B cell (primary cell): ENCODE measurements around the gene ERBB4. TPM values are rescaled to one million over a fixed set of nuclear protein-coding genes. Genes with fewer than 3 reads are reported as not detected.

Source experiments
- ATAC-seq: fragments of 200-7000 bp; cut with Tn5 transposase; one replicate; pipeline ENCODE4 v1.10.0; 2021; ENCODE audit warnings: low read depth, mild to moderate bottlenecking, moderate number of reproducible peaks, moderate library complexity
- CTCF ChIA-PET: fragments of 350-600 bp; sonication (Branson Sonifier 250); formaldehyde crosslinking; loops from one replicate; lab custom pipeline; 2021; ENCODE audit warnings: antibody characterized with exemption, inconsistent platforms; lab: Charles Lee
- POLR2A ChIA-PET: fragments of 350-600 bp; sonication (Branson Sonifier 250); formaldehyde crosslinking; loops from one replicate; lab custom pipeline; 2021; ENCODE audit warnings: antibody characterized with exemption; lab: Charles Lee
- DNase-seq: peaks from one replicate; pipeline ENCODE4 v3.0.0; 2013
- H2AFZ ChIP-seq: 2 replicates; pipeline ENCODE4 v1.6.1; 2012; ENCODE audit warnings: mild to moderate bottlenecking, low read depth, low read length; ENCODE audit not compliant: insufficient read depth, poor library complexity, severe bottlenecking
- H3K27ac ChIP-seq, 2 donors: 1 replicate in 1 of 2; 2 replicates in 1 of 2; pipeline ENCODE4 v1.5.1; 2012 to 2013; ENCODE audit warnings: low read length in 2 of 2, mild to moderate bottlenecking in 2 of 2, moderate library complexity in 1 of 2
- H3K27me3 ChIP-seq, 4 experiments: fragments of 200-600 bp in 1 of 4; sonication (generic) in 1 of 4; replicated peaks in 1 of 4; 1 replicate in 2 of 4; 2 replicates in 2 of 4; pipeline versions ENCODE4 v1.6.1 to v1.7.0; 2013 to 2016; ENCODE audit warnings: low read length in 3 of 4, mild to moderate bottlenecking in 2 of 4, mixed read lengths in 1 of 4, moderate library complexity in 1 of 4; ENCODE audit not compliant: insufficient read depth in 4 of 4, control insufficient read depth in 3 of 4; ENCODE audit errors: control extremely low read depth in 1 of 4
- H3K36me3 ChIP-seq, 2 experiments: replicated peaks in 1 of 2; 1 replicate in 1 of 2; 2 replicates in 1 of 2; pipeline versions ENCODE4 v1.6.1 to v1.7.1; 2013; ENCODE audit warnings: low read length in 1 of 2; ENCODE audit not compliant: insufficient read depth in 2 of 2, control insufficient read depth in 1 of 2; ENCODE audit errors: control extremely low read depth in 1 of 2, extremely low read depth in 1 of 2
- H3K4me1 ChIP-seq, 2 donors: fragments of 200-600 bp in 1 of 2; sonication (generic) in 1 of 2; 1 replicate in 1 of 2; 2 replicates in 1 of 2; pipeline versions ENCODE4 v1.5.1 to v1.6.1; 2013 to 2017; ENCODE audit warnings: low read length in 2 of 2; ENCODE audit not compliant: control insufficient read depth in 2 of 2, insufficient read depth in 2 of 2
- H3K4me2 ChIP-seq: replicated peaks from 2 replicates; pipeline ENCODE3; 2012; ENCODE audit warnings: mild to moderate bottlenecking, low read depth, low read length; ENCODE audit not compliant: poor library complexity, severe bottlenecking
- H3K4me3 ChIP-seq, 5 experiments: fragments of 200-600 bp in 1 of 5; sonication (generic) in 1 of 5; 1 replicate in 3 of 5; 2 replicates in 2 of 5; pipeline versions ENCODE4 v1.5.1 to v1.7.0; 2011 to 2016; ENCODE audit warnings: low read length in 4 of 5, mild to moderate bottlenecking in 4 of 5, low read depth in 2 of 5, control low read depth in 1 of 5, moderate library complexity in 1 of 5; ENCODE audit not compliant: insufficient read depth in 1 of 5; ENCODE audit errors: control extremely low read depth in 1 of 5, extremely low read depth in 1 of 5
- H3K79me2 ChIP-seq: fragments of 200-600 bp; sonication (generic); one replicate; pipeline ENCODE4 v1.6.0; 2016; ENCODE audit warnings: low read length; ENCODE audit not compliant: control insufficient read depth, insufficient read depth
- H3K9ac ChIP-seq: fragments of 200-600 bp; sonication (generic); 2 replicates; pipeline ENCODE4 v1.6.1; 2017; ENCODE audit warnings: mild to moderate bottlenecking, low read length, moderate library complexity
- H3K9me3 ChIP-seq, 3 donors: one replicate each; pipeline versions ENCODE4 v1.6.1 to v1.7.1; 2013; ENCODE audit warnings: low read length in 2 of 3; ENCODE audit not compliant: control insufficient read depth in 2 of 3, insufficient read depth in 1 of 3; ENCODE audit errors: control extremely low read depth in 1 of 3
- H4K20me1 ChIP-seq: 2 replicates; pipeline ENCODE4 v1.6.0; 2012; ENCODE audit warnings: mild to moderate bottlenecking, low read length; ENCODE audit not compliant: insufficient read depth, control insufficient read depth, poor library complexity, severe bottlenecking
- H3K27ac Mint-ChIP-seq: one replicate; pipeline ENCODE4 v1.8.0; 2021; ENCODE audit warnings: mixed read lengths
- H3K27me3 Mint-ChIP-seq: one replicate; pipeline ENCODE4 v1.8.0; 2021; ENCODE audit warnings: mixed read lengths
- H3K4me1 Mint-ChIP-seq: one replicate; pipeline ENCODE4 v1.8.0; 2021; ENCODE audit warnings: mixed read lengths
- H3K4me3 Mint-ChIP-seq: one replicate; pipeline ENCODE4 v1.8.0; 2021; ENCODE audit warnings: mixed read lengths
- H3K9me3 Mint-ChIP-seq: one replicate; pipeline ENCODE4 v1.8.0; 2022; ENCODE audit warnings: mixed read lengths; ENCODE audit not compliant: insufficient read depth
- CTCF ChIP-seq: fragments of 200-600 bp; IDR thresholded peaks from one replicate; pipeline ENCODE4 v1.8.0; 2022; ENCODE audit warnings: antibody characterized with exemption, mild to moderate bottlenecking
- EZH2 ChIP-seq: IDR thresholded peaks from 2 replicates; pipeline ENCODE4 v1.6.1; 2012; ENCODE audit warnings: borderline replicate concordance, low read depth, mild to moderate bottlenecking, moderate library complexity, low read length; ENCODE audit not compliant: insufficient read depth, poor library complexity, severe bottlenecking
- WGBS: methylation state at CpG from one replicate; pipeline ENCODE4 v1.1.5; 2013; ENCODE audit warnings: missing lambda C conversion rate; ENCODE audit not compliant: insufficient coverage; 5-methylcytosine and 5-hydroxymethylcytosine counted together
- intact Hi-C: fragments of 100-400 bp; cut with micrococcal nuclease; formaldehyde crosslinking; loops from one replicate; pipeline ENCODE4 v1.10.0; 2022
- polyA plus RNA-seq: library from polyadenylated mRNA; depleted of rRNA; stranded (reverse); fragments of >200 nt; gene quantifications from 2 replicates; pipeline ENCODE4 v1.2.3, GENCODE V29; 2012
- total RNA-seq, 2 donors: library from RNA; stranded (reverse); fragments of 120-200 nt in 1 of 2; gene quantifications; 1 replicate in 1 of 2; 2 replicates in 1 of 2; pipeline versions ENCODE4 v1.2.3 to v1.2.4, GENCODE V29; 2013 to 2022

Gene ERBB4
- total and polyA plus RNA-seq, 2 donors (not counting 1 experiment from before 2014, with no cell fraction given): not detected

DNA sequence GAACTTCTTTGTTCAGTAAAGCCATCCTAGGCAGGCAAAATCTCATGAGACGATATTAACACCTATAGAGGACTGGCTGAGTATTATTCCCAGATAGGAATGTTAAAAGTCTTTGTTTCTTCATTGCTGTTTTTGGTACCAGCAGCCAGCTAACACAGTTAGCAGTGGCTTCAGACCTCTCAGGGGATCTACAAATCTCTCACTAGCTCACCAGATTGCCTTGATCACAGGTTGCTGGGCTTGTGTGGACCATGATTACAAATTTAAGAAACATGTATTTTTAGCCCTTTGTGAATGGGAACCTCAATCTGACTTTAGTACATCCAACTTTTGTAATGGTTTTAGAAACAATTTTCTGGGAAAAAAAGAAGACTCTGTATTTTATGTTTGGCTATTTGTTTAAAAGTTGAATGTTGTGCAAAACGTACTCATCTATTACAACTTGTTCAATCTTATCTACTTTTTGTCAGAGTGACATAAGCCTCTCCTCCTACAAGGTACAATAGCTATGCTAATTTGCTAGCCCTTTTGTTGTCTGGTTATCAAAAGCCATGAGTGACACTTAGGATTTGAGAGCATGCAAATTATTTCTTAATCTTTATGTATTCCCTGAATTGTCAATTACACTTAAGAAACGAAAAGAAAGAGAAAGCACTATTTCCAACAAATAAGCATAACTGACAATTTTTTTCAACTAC lies 693.1 kb downstream of the ERBB4 start:
- intact Hi-C loops: no loop called here
- no peaks in the 10 kb centered on the region for H3K36me3 ChIP-seq
- no peaks in the 10 kb centered on the region for H3K9me3 ChIP-seq
- H3K4me3 Mint-ChIP-seq: no peak overlapping the region
- no peaks in the 10 kb centered on the region for H3K4me1 ChIP-seq
- no peaks in the 10 kb centered on the region for H3K27me3 Mint-ChIP-seq
- no peaks in the 10 kb centered on the region for H3K79me2 ChIP-seq
- ATAC-seq: no peak
- H3K9me3 Mint-ChIP-seq: no peaks in the 10 kb centered on the region
- no peak overlapping the region for H2AFZ ChIP-seq
- DNase-seq: no peak
- no peaks in the 10 kb centered on the region for H3K4me1 Mint-ChIP-seq
- no peak overlapping the region for H3K4me2 ChIP-seq
- 100% methylated on average over 1 of the region's 3 CpGs for WGBS
- TF ChIP-seq CTCF (no peak), EZH2 (no peak)
- POLR2A ChIA-PET: no interaction called here
- H3K4me3 ChIP-seq: no peak overlapping the region
- no peaks in the 10 kb centered on the region for H3K27me3 ChIP-seq
- no peak overlapping the region for H3K27ac ChIP-seq
- no peaks in the 10 kb centered on the region for H4K20me1 ChIP-seq
- CTCF ChIA-PET: no interaction called here
- H3K9ac ChIP-seq: no peak overlapping the region
- H3K27ac Mint-ChIP-seq: no peak overlapping the region

GRCh38 chr2:211837706-211838105 lies 700.9 kb downstream of the ERBB4 start:
- H3K4me3 ChIP-seq: no peak overlapping the region
- ChIA-PET CTCF (no interaction called here), POLR2A (no interaction called here)
- ATAC-seq (no peak), DNase-seq (no peak)
- H3K79me2 ChIP-seq: no peaks in the 10 kb centered on the region
- no peaks in the 10 kb centered on the region for H3K4me1 ChIP-seq
- H3K27ac ChIP-seq: no peak overlapping the region
- Mint-ChIP-seq H3K4me1 (no peaks in the 10 kb centered on the region), H3K27ac (no peak overlapping the region), H3K4me3 (no peak overlapping the region), H3K9me3 (peaks cover 4% of the 10 kb centered on the region), H3K27me3 (no peaks in the 10 kb centered on the region)
- H3K36me3 ChIP-seq: no peaks in the 10 kb centered on the region
- H3K9me3 ChIP-seq: no peaks in the 10 kb centered on the region
- H3K27me3 ChIP-seq: no peaks in the 10 kb centered on the region
- no peak overlapping the region for H3K9ac ChIP-seq
- intact Hi-C loops: no loop called here
- no peak overlapping the region for H2AFZ ChIP-seq
- H4K20me1 ChIP-seq: no peaks in the 10 kb centered on the region
- 100% methylated on average over 1 of the region's 2 CpGs for WGBS
- no peak overlapping the region for H3K4me2 ChIP-seq
- TF ChIP-seq CTCF (no peak), EZH2 (no peak)
